GM12878 (cell line): Measurements from ENCODE around the gene CNTN4. TPM values are rescaled to one million over a fixed set of nuclear protein-coding genes. Genes with fewer than 3 reads are reported as not detected.

ENCODE experiments used
- ATAC-seq: fragments of 200-7000 bp; cut with Tn5 transposase; 3 replicates; pipeline ENCODE4 v1.9.1; 2020; ENCODE audit warnings: mild to moderate bottlenecking, moderate library complexity
- BruUV-seq: library from RNA; stranded (reverse); fragments of 400-500 nt; replicated peaks from 2 replicates; lab custom pipeline; 2021; lab: Mats Ljungman, UMichigan
- CTCF ChIA-PET: fragments of 300-600 bp; sonication (Branson Sonifier 250); formaldehyde crosslinking; extraction: SDS; loops from one replicate; lab custom pipeline; 2021; ENCODE audit warnings: inconsistent platforms; lab: Yijun Ruan, JAX
- POLR2A ChIA-PET: fragments of 350-600 bp; formaldehyde crosslinking; extraction: SDS; loops from one replicate; lab custom pipeline; 2021; ENCODE audit warnings: inconsistent platforms; lab: Charles Lee
- RAD21 ChIA-PET: fragments of 300-600 bp; sonication (Branson Sonifier 250); formaldehyde crosslinking; loops from one replicate; lab custom pipeline; 2023; ENCODE audit warnings: antibody characterized with exemption; ENCODE audit not compliant: unreplicated experiment; lab: Charles Lee
- SMC1A ChIA-PET: fragments of 300-600 bp; sonication (Branson Sonifier 250); formaldehyde crosslinking; loops from one replicate; lab custom pipeline; 2023; ENCODE audit not compliant: unreplicated experiment, uncharacterized antibody; lab: Charles Lee
- DNase-seq: peaks from one replicate; pipeline ENCODE4 v3.0.0-alpha.2; 2011; ENCODE audit warnings: low read depth, low spot score
- FAIRE-seq: peaks from 3 replicates; lab custom pipeline; 2011; peaks lifted over from hg19 to GRCh38; lab: Jason Lieb, UNC
- H2AFZ ChIP-seq: 2 replicates; pipeline ENCODE4 v1.6.0; 2011; ENCODE audit warnings: low read depth, low read length, control low read depth; ENCODE audit not compliant: control insufficient read depth
- H3K27ac ChIP-seq: 2 replicates; pipeline ENCODE4 v1.5.1; 2011; ENCODE audit warnings: control low read depth; ENCODE audit not compliant: control insufficient read depth, insufficient read depth
- H3K27me3 ChIP-seq, 2 experiments: replicated peaks in 1 of 2; 2 replicates each; pipeline versions ENCODE4 v1.6.0 to v1.6.1; 2011; ENCODE audit warnings: low read length in 1 of 2; ENCODE audit not compliant: control insufficient read depth in 2 of 2, insufficient read depth in 2 of 2
- H3K36me3 ChIP-seq, 2 experiments: 2 replicates each; pipeline ENCODE4 v1.5.1; 2011; ENCODE audit warnings: low read length in 1 of 2; ENCODE audit not compliant: control insufficient read depth in 2 of 2, insufficient read depth in 2 of 2
- H3K4me1 ChIP-seq: 2 replicates; pipeline ENCODE4 v1.6.1; 2011; ENCODE audit warnings: mild to moderate bottlenecking, low read length, moderate library complexity, mixed read lengths; ENCODE audit not compliant: control insufficient read depth, insufficient read depth
- H3K4me2 ChIP-seq: 2 replicates; pipeline ENCODE4 v1.6.0; 2011; ENCODE audit warnings: control low read depth; ENCODE audit not compliant: control insufficient read depth, insufficient read depth
- H3K4me3 ChIP-seq: fragments of 200-600 bp; sonication (generic); 2 replicates; pipeline ENCODE4 v1.5.1; 2016
- H3K79me2 ChIP-seq: 2 replicates; pipeline ENCODE4 v1.6.0; 2011; ENCODE audit warnings: low read length; ENCODE audit not compliant: control insufficient read depth, insufficient read depth
- H3K9ac ChIP-seq: 2 replicates; pipeline ENCODE4 v1.8.0; 2011; ENCODE audit warnings: low read length, control low read depth, mixed read lengths; ENCODE audit not compliant: control insufficient read depth, insufficient read depth
- H3K9me3 ChIP-seq: replicated peaks from 3 replicates; pipeline ENCODE4 v1.5.1; 2011; ENCODE audit warnings: mild to moderate bottlenecking, low read length; ENCODE audit not compliant: control insufficient read depth, insufficient read depth
- H4K20me1 ChIP-seq: 2 replicates; pipeline ENCODE4 v1.6.0; 2011; ENCODE audit not compliant: control insufficient read depth, insufficient read depth
- CREB1 ChIP-seq: IDR thresholded peaks from 2 replicates; pipeline ENCODE4 v1.6.1; 2012; ENCODE audit warnings: low read depth, mild to moderate bottlenecking, inconsistent platforms
- MEF2A ChIP-seq: IDR thresholded peaks from 2 replicates; pipeline ENCODE4 v1.6.1; 2011; ENCODE audit warnings: low read depth, mild to moderate bottlenecking, low read length, moderate library complexity; ENCODE audit not compliant: insufficient read depth
- NRF1 ChIP-seq: conservative IDR thresholded peaks from 2 replicates; pipeline ENCODE4 v1.6.1; 2011; ENCODE audit warnings: mild to moderate bottlenecking, low read depth, low read length, improper control_type of control experiment
- PML ChIP-seq: IDR thresholded peaks from 2 replicates; pipeline ENCODE4 v1.6.1; 2012; ENCODE audit warnings: low read length, inconsistent platforms
- RUNX3 ChIP-seq: IDR thresholded peaks from 2 replicates; pipeline ENCODE4 v1.6.1; 2012; ENCODE audit warnings: low read length, inconsistent platforms
- STAT1 ChIP-seq: fragments of 450-650 bp; conservative IDR thresholded peaks from 2 replicates; pipeline ENCODE4 v1.6.1; 2014; ENCODE audit warnings: antibody characterized with exemption, mild to moderate bottlenecking
- TBL1XR1 ChIP-seq: IDR thresholded peaks from 2 replicates; pipeline ENCODE4 v1.6.1; 2012; ENCODE audit warnings: low read depth, low read length, improper control_type of control experiment
- WGBS: methylation state at CpG from one replicate; pipeline ENCODE4 v1.1.6; 2016; ENCODE audit warnings: low lambda C conversion rate; ENCODE audit not compliant: insufficient replicate concordance, insufficient coverage; ENCODE audit errors: missing lambda C conversion rate; 5-methylcytosine and 5-hydroxymethylcytosine counted together
- in situ Hi-C: fragments of 300-500 bp; cut with MboI; formaldehyde crosslinking; loops from 9 replicates; pipeline ENCODE4 v1.14.3; 2018; ENCODE audit warnings: mixed read lengths
- intact Hi-C: fragments of 100-400 bp; cut with micrococcal nuclease; formaldehyde crosslinking; loops from one replicate; pipeline ENCODE4 v1.14.2; 2022; ENCODE audit not compliant: unreplicated experiment
- polyA plus RNA-seq, 11 experiments: library from polyadenylated mRNA; depleted of rRNA in 4 of 11; unstranded in 6 of 11; stranded (reverse) in 5 of 11; fragments of >200 nt; fragmentation: Nextera tagmentation in 4 of 11; fragmentation: Illumina TruSeq in 1 of 11; extraction: Ambion mirVana in 4 of 11; extraction: Trizol in 1 of 11; gene quantifications; 1 replicate in 1 of 11; 2 replicates in 10 of 11; pipeline versions ENCODE4 v1.2.1 to v1.2.3, GENCODE V29; 2011 to 2016; ENCODE audit warnings: inconsistent platforms in 2 of 11, missing spikeins in 2 of 11, low read depth in 1 of 11
- total RNA-seq, 4 experiments: library from RNA; depleted of rRNA in 3 of 4; stranded (reverse); fragments of >200 nt in 3 of 4; fragmentation: Illumina TruSeq in 1 of 4; extraction: Trizol in 1 of 4; gene quantifications; 2 replicates each; pipeline versions ENCODE4 v1.2.1 to v1.2.3, GENCODE V29; 2013 to 2021
- TF ChIP-seq, protein P1 (sequence below): fragments of 150-350 bp; IDR thresholded peaks from 2 replicates; pipeline ENCODE4 v1.6.1; 2016; ENCODE audit warnings: low read depth, low read length
- TF ChIP-seq, protein P2 (sequence below): IDR thresholded peaks from 2 replicates; pipeline ENCODE4 v1.6.1; 2011; ENCODE audit warnings: borderline replicate concordance, low read depth, mild to moderate bottlenecking, moderate library complexity, mixed read lengths, low read length; ENCODE audit not compliant: insufficient read depth; ENCODE audit errors: extremely low read length

The CNTN4 gene
- total and polyA plus RNA-seq, 10 of the 15 experiments (the other 5 are each of a cell fraction or from before 2014, with no cell fraction given): 0.05 to 0.43 (median 0.15) TPM; not detected in 1

DNA sequence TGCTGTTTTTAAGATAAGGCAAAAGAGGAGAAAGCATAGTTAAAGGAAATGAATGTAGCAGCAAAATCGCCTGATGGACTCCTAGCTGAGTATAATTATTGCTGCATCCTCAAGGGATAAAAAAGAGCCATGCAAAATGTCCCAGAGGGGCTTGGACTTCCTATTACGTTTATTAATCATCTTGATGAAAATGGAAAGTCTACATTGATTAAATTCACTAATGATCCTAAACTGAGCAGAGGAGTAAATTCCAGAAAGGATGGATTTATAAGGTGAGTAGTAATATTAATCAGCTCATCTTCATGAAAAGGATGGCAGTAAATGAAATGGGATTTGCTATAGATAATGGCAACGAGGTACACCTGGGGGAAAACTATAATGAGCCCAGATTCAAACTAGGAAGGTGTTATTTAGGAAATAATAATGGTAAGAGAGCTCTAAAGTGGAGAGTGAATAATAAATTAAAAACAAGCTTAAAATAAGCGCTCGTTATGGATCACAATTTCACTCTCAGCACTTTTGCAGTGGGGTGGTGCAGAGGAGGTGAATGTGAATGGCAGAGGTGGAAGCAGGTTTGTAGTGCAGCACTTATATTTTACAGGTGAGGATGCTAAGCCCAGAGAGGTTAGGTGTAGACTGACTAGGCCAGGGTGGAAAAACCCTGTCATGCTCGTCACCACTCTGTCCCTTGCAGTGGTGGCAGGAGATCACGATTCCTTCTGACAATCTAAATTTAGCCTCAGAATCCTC lies 989.2 kb downstream of the CNTN4 start:
- no peak for FAIRE-seq
- CTCF ChIA-PET: interaction anchor here (0.6 to 1.7 kb wide), 2 partner anchors 70 to 166 kb away, joined by 3 to 4 read pairs; no protein-coding TSS in a partner anchor

More for the DNA sequence above, 989.2 kb downstream of the CNTN4 start:
- no peaks in the 10 kb centered on the region for H4K20me1 ChIP-seq
- ATAC-seq (peak; percentile 32; the same call in 2 of the 3 replicates), DNase-seq (no peak)
- H3K4me1 ChIP-seq: peaks cover 28% of the 10 kb centered on the region
- H3K27me3 ChIP-seq: no peaks in the 10 kb centered on the region
- H3K4me2 ChIP-seq: no peak overlapping the region
- ChIA-PET POLR2A (interaction anchor here (0.6 kb wide), 3 partner anchors 37 to 1936 kb away, joined by 3 to 4 read pairs (median 3); no protein-coding TSS in a partner anchor), RAD21 (no interaction called here), SMC1A (interaction anchor here (0.8 to 1.4 kb wide), 4 partner anchors 14 to 22 kb away, joined by 3 to 4 read pairs (median 3); no protein-coding TSS in a partner anchor)
- in situ Hi-C loops: no loop called here
- WGBS: 46% methylated on average over 7 of the region's 7 CpGs
- peak overlapping the region; percentile 24; the same call in 1 of the 2 replicates for H3K27ac ChIP-seq
- H3K36me3 ChIP-seq: no peaks in the 10 kb centered on the region
- TF ChIP-seq RUNX3 (no peak), TBL1XR1 (no peak), NRF1 (no peak), MEF2A (no peak), STAT1 (no peak), CREB1 (no peak), PML (no peak)
- TF ChIP-seq, protein P1, sequence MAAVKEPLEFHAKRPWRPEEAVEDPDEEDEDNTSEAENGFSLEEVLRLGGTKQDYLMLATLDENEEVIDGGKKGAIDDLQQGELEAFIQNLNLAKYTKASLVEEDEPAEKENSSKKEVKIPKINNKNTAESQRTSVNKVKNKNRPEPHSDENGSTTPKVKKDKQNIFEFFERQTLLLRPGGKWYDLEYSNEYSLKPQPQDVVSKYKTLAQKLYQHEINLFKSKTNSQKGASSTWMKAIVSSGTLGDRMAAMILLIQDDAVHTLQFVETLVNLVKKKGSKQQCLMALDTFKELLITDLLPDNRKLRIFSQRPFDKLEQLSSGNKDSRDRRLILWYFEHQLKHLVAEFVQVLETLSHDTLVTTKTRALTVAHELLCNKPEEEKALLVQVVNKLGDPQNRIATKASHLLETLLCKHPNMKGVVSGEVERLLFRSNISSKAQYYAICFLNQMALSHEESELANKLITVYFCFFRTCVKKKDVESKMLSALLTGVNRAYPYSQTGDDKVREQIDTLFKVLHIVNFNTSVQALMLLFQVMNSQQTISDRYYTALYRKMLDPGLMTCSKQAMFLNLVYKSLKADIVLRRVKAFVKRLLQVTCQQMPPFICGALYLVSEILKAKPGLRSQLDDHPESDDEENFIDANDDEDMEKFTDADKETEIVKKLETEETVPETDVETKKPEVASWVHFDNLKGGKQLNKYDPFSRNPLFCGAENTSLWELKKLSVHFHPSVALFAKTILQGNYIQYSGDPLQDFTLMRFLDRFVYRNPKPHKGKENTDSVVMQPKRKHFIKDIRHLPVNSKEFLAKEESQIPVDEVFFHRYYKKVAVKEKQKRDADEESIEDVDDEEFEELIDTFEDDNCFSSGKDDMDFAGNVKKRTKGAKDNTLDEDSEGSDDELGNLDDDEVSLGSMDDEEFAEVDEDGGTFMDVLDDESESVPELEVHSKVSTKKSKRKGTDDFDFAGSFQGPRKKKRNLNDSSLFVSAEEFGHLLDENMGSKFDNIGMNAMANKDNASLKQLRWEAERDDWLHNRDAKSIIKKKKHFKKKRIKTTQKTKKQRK: no peak
- TF ChIP-seq, protein P2, sequence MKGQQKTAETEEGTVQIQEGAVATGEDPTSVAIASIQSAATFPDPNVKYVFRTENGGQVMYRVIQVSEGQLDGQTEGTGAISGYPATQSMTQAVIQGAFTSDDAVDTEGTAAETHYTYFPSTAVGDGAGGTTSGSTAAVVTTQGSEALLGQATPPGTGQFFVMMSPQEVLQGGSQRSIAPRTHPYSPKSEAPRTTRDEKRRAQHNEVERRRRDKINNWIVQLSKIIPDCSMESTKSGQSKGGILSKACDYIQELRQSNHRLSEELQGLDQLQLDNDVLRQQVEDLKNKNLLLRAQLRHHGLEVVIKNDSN: no peak
- no peak overlapping the region for H3K4me3 ChIP-seq
- H3K79me2 ChIP-seq: no peaks in the 10 kb centered on the region
- H3K9me3 ChIP-seq: no peaks in the 10 kb centered on the region; the same call in 2 of the 3 replicates
- H2AFZ ChIP-seq: no peak overlapping the region; the same call in 1 of the 2 replicates
- BruUV-seq: no TSS peak
- intact Hi-C loops: loop anchor here (2.0 kb wide), 1 partner anchor 39 kb away; the partner anchor contains the start of gene TRNT1
- no peak overlapping the region for H3K9ac ChIP-seq
